GM21515 (cell line): ENCODE measurements around the gene HCRTR1.
A peak's percentile ranks its signal among the peaks of the same experiment; 100 is the strongest.

ENCODE experiments used
- ATAC-seq: cut with Tn5 transposase; IDR thresholded peaks from one replicate; pipeline ENCODE4 v1.9.1; 2021; ENCODE audit not compliant: unreplicated experiment

The HCRTR1 gene

GRCh38 chr1:31625561-31626222 is 8.2 kb downstream of the HCRTR1 start:
- no peak for ATAC-seq

- no peak for ATAC-seq
Measured at GRCh38 chr1:31626223-31627207, 9.0 kb downstream of the HCRTR1 start.

- no peak for ATAC-seq
Measured at GRCh38 chr1:31627301-31627929, 9.9 kb downstream of the HCRTR1 start.

GRCh38 chr1:31627930-31628559 is 10.6 kb downstream of the HCRTR1 start:
- ATAC-seq, result no peak

- ATAC-seq, result no peak
Measured at GRCh38 chr1:31628931-31629556, 11.6 kb downstream of the HCRTR1 start.

- no peak for ATAC-seq
Measured at GRCh38 chr1:31632649-31633048, 15.2 kb downstream of the HCRTR1 start.

GRCh38 chr1:31633117-31633516 is 15.6 kb downstream of the HCRTR1 start:
- ATAC-seq, result no peak

- ATAC-seq, result no peak
Measured at GRCh38 chr1:31637915-31638673, 20.6 kb downstream of the HCRTR1 start.

GRCh38 chr1:31639543-31639942 is 22.1 kb downstream of the HCRTR1 start:
- ATAC-seq, result no peak

- no peak for ATAC-seq
Measured at GRCh38 chr1:31640179-31640578, 22.7 kb downstream of the HCRTR1 start.

GRCh38 chr1:31640964-31641363 is 23.5 kb downstream of the HCRTR1 start:
- ATAC-seq, result no peak

- no peak for ATAC-seq
Measured at GRCh38 chr1:31642366-31642765, 24.9 kb downstream of the HCRTR1 start.

GRCh38 chr1:31642897-31643296 is 25.4 kb downstream of the HCRTR1 start:
- ATAC-seq, result no peak

GRCh38 chr1:31643976-31644559 is 26.6 kb downstream of the HCRTR1 start:
- no peak for ATAC-seq

GRCh38 chr1:31644560-31645273 is 27.2 kb downstream of the HCRTR1 start, which contains the start of gene PEF1:
TSS of gene PEF1 (minus strand) at chr1:31644876. CDS start at chr1:31644864, 12 bp downstream.
- ATAC-seq, result peak; percentile 93

GRCh38 chr1:31645274-31645568 is 27.7 kb downstream of the HCRTR1 start:
- no peak for ATAC-seq

- ATAC-seq, result no peak
Measured at GRCh38 chr1:31646259-31646960, 28.9 kb downstream of the HCRTR1 start.

GRCh38 chr1:31647106-31647505 is 29.6 kb downstream of the HCRTR1 start:
- no peak for ATAC-seq
